Measurements from ENCODE around the gene GALNTL6.

Gene GALNTL6

GRCh38 chr4:171889681-171890080, 76.5 kb downstream of the GALNTL6 start:
- DNase-seq, result no peak

GRCh38 chr4:171891038-171891437, 77.8 kb downstream of the GALNTL6 start:
- no peak for DNase-seq

GRCh38 chr4:171896426-171896825, 83.2 kb downstream of the GALNTL6 start:
- DNase-seq, result no peak

GRCh38 chr4:171919314-171919713, 106.1 kb downstream of the GALNTL6 start:
- DNase-seq, result no peak

- DNase-seq, result no peak
Observed at GRCh38 chr4:171920901-171921300, 107.7 kb downstream of the GALNTL6 start.

GRCh38 chr4:171924746-171925376, 111.7 kb downstream of the GALNTL6 start:
- DNase-seq, result no peak

- DNase-seq, result no peak
Observed at GRCh38 chr4:171928336-171928735, 115.1 kb downstream of the GALNTL6 start.

GRCh38 chr4:171929477-171929876, 116.3 kb downstream of the GALNTL6 start:
- DNase-seq, result no peak

- no peak for DNase-seq
Observed at GRCh38 chr4:171929907-171930306, 116.7 kb downstream of the GALNTL6 start.

- no peak for DNase-seq
Observed at GRCh38 chr4:171932238-171932637, 119.0 kb downstream of the GALNTL6 start.

- no peak for DNase-seq
Observed at GRCh38 chr4:171940656-171941055, 127.5 kb downstream of the GALNTL6 start.

- no peak for DNase-seq
Observed at GRCh38 chr4:171947400-171947799, 134.2 kb downstream of the GALNTL6 start.

- DNase-seq, result no peak
Observed at GRCh38 chr4:171948038-171948437, 134.8 kb downstream of the GALNTL6 start.

- no peak for DNase-seq
Observed at GRCh38 chr4:171954650-171955049, 141.4 kb downstream of the GALNTL6 start.

- no peak for DNase-seq
Observed at GRCh38 chr4:171956678-171957077, 143.5 kb downstream of the GALNTL6 start.

GRCh38 chr4:171962110-171962509, 148.9 kb downstream of the GALNTL6 start:
- no peak for DNase-seq

- no peak for DNase-seq
Observed at GRCh38 chr4:171966356-171966755, 153.2 kb downstream of the GALNTL6 start.

GRCh38 chr4:171978216-171978615, 165.0 kb downstream of the GALNTL6 start:
- no peak for DNase-seq

- no peak for DNase-seq
Observed at GRCh38 chr4:171979461-171979860, 166.3 kb downstream of the GALNTL6 start.

- DNase-seq, result no peak
Observed at GRCh38 chr4:171981185-171981584, 168.0 kb downstream of the GALNTL6 start.

- no peak for DNase-seq
Observed at GRCh38 chr4:171983935-171984805, 171.0 kb downstream of the GALNTL6 start.

- no peak for DNase-seq
Observed at GRCh38 chr4:171985129-171985528, 171.9 kb downstream of the GALNTL6 start.

GRCh38 chr4:171993247-171993646, 180.0 kb downstream of the GALNTL6 start:
- DNase-seq, result no peak

GRCh38 chr4:172007889-172008288, 194.7 kb downstream of the GALNTL6 start:
- DNase-seq, result no peak
